HCT116 (cell line): ENCODE measurements around the gene QSOX1.

ENCODE experiments used
- CEBPB ChIP-seq: IDR thresholded peaks from 2 replicates; pipeline ENCODE4 v1.6.1; 2012; ENCODE audit warnings: low read depth
- EZH2 ChIP-seq: fragments of 200-600 bp; sonication (generic); IDR thresholded peaks from 2 replicates; pipeline ENCODE4 v1.6.1; 2017; ENCODE audit warnings: antibody characterized with exemption, mixed run types
- POLR2AphosphoS5 ChIP-seq: IDR thresholded peaks from 2 replicates; pipeline ENCODE4 v1.6.1; 2011; ENCODE audit warnings: mild to moderate bottlenecking, low read depth, low read length, moderate library complexity
- RAD21 ChIP-seq: IDR thresholded peaks from 2 replicates; pipeline ENCODE4 v1.6.1; 2012; ENCODE audit warnings: low read depth, mild to moderate bottlenecking
- ZBTB33 ChIP-seq: IDR thresholded peaks from 2 replicates; pipeline ENCODE4 v1.6.1; 2011; ENCODE audit warnings: mild to moderate bottlenecking, low read length, moderate library complexity; ENCODE audit not compliant: insufficient replicate concordance; ENCODE audit errors: extremely low read depth
- ZNF274 ChIP-seq: fragments of 200-500 bp; sonication (Bioruptor generic); IDR thresholded peaks from 2 replicates; pipeline ENCODE4 v1.6.1; 2014; ENCODE audit warnings: mild to moderate bottlenecking, low read depth, low read length, inconsistent platforms
- TF ChIP-seq, protein P1 (sequence below), 3 experiments: fragments of 200-600 bp in 1 of 3; sonication (generic) in 1 of 3; IDR thresholded peaks in 2 of 3; conservative IDR thresholded peaks in 1 of 3; 2 replicates each; pipeline ENCODE4 v1.5.1; 2012 to 2017; ENCODE audit warnings: low read depth in 2 of 3, low read length in 2 of 3, antibody characterized with exemption in 1 of 3, borderline replicate concordance in 1 of 3, control low read depth in 1 of 3, mild to moderate bottlenecking in 1 of 3, mixed read lengths in 1 of 3, mixed run types in 1 of 3, moderate library complexity in 1 of 3; ENCODE audit not compliant: insufficient read depth in 1 of 3

DNA sequence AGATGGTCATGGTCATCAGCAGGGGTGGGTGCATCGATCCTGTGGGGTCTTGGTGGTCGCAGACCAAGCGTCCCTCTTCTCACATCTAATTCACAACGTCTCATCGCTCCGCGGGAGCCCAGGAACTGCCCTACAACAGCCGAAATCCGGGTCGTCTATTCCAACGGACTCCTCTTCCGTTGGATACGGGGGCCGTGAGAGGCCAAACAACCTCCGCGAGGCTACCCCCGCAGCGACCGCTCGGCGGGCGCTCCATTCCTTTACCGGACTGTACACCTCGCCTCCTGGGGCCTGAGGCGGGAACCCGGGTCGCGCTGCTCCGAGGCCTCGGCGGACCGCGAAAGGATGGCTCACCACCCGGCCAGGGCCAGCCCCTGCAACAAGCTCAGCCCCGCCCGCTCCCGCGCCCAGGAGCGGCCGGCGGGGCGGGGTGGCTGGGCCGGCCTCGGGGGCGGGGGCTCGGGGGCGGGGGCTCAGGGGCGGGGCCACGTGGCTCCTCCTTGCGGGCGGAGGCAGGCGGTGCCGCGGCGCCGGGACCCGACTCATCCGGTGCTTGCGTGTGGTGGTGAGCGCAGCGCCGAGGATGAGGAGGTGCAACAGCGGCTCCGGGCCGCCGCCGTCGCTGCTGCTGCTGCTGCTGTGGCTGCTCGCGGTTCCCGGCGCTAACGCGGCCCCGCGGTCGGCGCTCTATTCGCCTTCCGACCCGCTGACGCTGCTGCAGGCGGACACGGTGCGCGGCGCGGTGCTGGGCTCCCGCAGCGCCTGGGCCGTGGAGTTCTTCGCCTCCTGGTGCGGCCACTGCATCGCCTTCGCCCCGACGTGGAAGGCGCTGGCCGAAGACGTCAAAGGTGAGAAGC, at the start of gene QSOX1:
- TF ChIP-seq, protein P1, sequence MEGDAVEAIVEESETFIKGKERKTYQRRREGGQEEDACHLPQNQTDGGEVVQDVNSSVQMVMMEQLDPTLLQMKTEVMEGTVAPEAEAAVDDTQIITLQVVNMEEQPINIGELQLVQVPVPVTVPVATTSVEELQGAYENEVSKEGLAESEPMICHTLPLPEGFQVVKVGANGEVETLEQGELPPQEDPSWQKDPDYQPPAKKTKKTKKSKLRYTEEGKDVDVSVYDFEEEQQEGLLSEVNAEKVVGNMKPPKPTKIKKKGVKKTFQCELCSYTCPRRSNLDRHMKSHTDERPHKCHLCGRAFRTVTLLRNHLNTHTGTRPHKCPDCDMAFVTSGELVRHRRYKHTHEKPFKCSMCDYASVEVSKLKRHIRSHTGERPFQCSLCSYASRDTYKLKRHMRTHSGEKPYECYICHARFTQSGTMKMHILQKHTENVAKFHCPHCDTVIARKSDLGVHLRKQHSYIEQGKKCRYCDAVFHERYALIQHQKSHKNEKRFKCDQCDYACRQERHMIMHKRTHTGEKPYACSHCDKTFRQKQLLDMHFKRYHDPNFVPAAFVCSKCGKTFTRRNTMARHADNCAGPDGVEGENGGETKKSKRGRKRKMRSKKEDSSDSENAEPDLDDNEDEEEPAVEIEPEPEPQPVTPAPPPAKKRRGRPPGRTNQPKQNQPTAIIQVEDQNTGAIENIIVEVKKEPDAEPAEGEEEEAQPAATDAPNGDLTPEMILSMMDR (IDR thresholded peaks at IDR 0.05 in 2 of 3, conservative IDR thresholded peaks at IDR 0.05 in 1 of 3; ENCODE audit: borderline replicate concordance in 1 of 3, insufficient read depth in 1 of 3, low read depth in 2 of 3, low read length in 2 of 3), result no peak
- TF ChIP-seq ZBTB33 (peak; percentile 40), CEBPB (no peak), POLR2AphosphoS5 (peak; percentile 84), ZNF274 (no peak), RAD21 (0 out of 2 replicates have a peak, but pooled peaks have one; percentile 17), EZH2 (no peak)
